HCT116 (cell line): ENCODE results near the gene SLFN11. TPM values are rescaled to one million over a fixed set of nuclear protein-coding genes. Genes with fewer than 3 reads are reported as not detected.
"Not testable (repeated sequence)": the region's sequence is repeated elsewhere in the genome, so short reads cannot be mapped to it uniquely, and the experiment has no call there.

Experiments used
- ATAC-seq: fragments of 200-7000 bp; cut with Tn5 transposase; 2 replicates; pipeline ENCODE4 v1.9.1; 2020; ENCODE audit warnings: mild to moderate bottlenecking, moderate library complexity
- BruUV-seq: library from RNA; stranded (reverse); fragments of 400-500 nt; replicated peaks from 2 replicates; lab custom pipeline; 2021; lab: Mats Ljungman, UMichigan
- CTCF ChIA-PET: fragments of 300-600 bp; sonication (Branson Sonifier 250); formaldehyde crosslinking; loops from one replicate; lab custom pipeline; 2021; ENCODE audit warnings: antibody characterized with exemption; lab: Charles Lee
- POLR2A ChIA-PET: fragments of 300-600, 350-600 bp; sonication (Branson Sonifier 250); formaldehyde crosslinking; loops from one replicate; lab custom pipeline; 2021; ENCODE audit warnings: antibody characterized with exemption; lab: Charles Lee
- RAD21 ChIA-PET, 2 experiments: fragments of 300-600 bp; sonication (Branson Sonifier 250); formaldehyde crosslinking; loops; one replicate each; lab custom pipeline; 2023; ENCODE audit warnings: low total read pairs in 2 of 2; ENCODE audit not compliant: uncharacterized antibody in 2 of 2, unreplicated experiment in 2 of 2, low non-redundant PET in 1 of 2; lab: Charles Lee
- DNase-seq: peaks from one replicate; pipeline ENCODE4 v3.0.0-alpha.2; 2010; ENCODE audit warnings: low read depth, low spot score
- H2AFZ ChIP-seq: fragments of 200-600 bp; shearing (Covaris generic), sonication (generic); 2 replicates; pipeline ENCODE4 v1.6.1; 2017; ENCODE audit warnings: low read depth, mixed run types, mixed read lengths, antibody characterized with exemption, low read length; ENCODE audit not compliant: poor library complexity, severe bottlenecking
- H3K27ac ChIP-seq: 2 replicates; pipeline ENCODE4 v1.5.1; 2012; ENCODE audit warnings: low read depth, low read length
- H3K27me3 ChIP-seq: fragments of 200-600 bp; sonication (generic); 2 replicates; pipeline ENCODE4 v1.6.1; 2016; ENCODE audit warnings: mixed run types, low read length, mixed read lengths; ENCODE audit not compliant: insufficient read depth
- H3K36me3 ChIP-seq, 2 experiments: fragments of 200-500 bp in 1 of 2; fragments of 200-600 bp in 1 of 2; sonication (Bioruptor generic) in 1 of 2; sonication (generic) in 1 of 2; 2 replicates each; pipeline versions ENCODE4 v1.5.1 to v1.6.1; 2014 to 2016; ENCODE audit warnings: low read length in 2 of 2, inconsistent platforms in 1 of 2, mixed read lengths in 1 of 2, mixed run types in 1 of 2; ENCODE audit not compliant: insufficient read depth in 2 of 2, control insufficient read depth in 1 of 2
- H3K4me1 ChIP-seq, 2 experiments: fragments of 200-600 bp in 1 of 2; sonication (generic) in 1 of 2; 2 replicates each; pipeline versions ENCODE4 v1.5.1 to v1.6.1; 2012 to 2017; ENCODE audit warnings: low read length in 2 of 2, inconsistent platforms in 1 of 2, mild to moderate bottlenecking in 1 of 2, mixed read lengths in 1 of 2, mixed run types in 1 of 2, moderate library complexity in 1 of 2; ENCODE audit not compliant: insufficient read depth in 2 of 2, control insufficient read depth in 1 of 2
- H3K4me2 ChIP-seq: fragments of 200-600 bp; sonication (generic); 2 replicates; pipeline ENCODE4 v1.6.1; 2017; ENCODE audit warnings: mixed run types, low read length, mixed read lengths
- H3K4me3 ChIP-seq, 2 experiments: fragments of 200-600 bp in 1 of 2; sonication (generic) in 1 of 2; replicated peaks in 1 of 2; 2 replicates each; pipeline ENCODE4 v1.5.1; 2011 to 2016; ENCODE audit warnings: low read length in 2 of 2, control low read depth in 1 of 2, low read depth in 1 of 2, mild to moderate bottlenecking in 1 of 2, mixed read lengths in 1 of 2, mixed run types in 1 of 2
- H3K79me2 ChIP-seq: fragments of 200-600 bp; sonication (generic); 2 replicates; pipeline ENCODE4 v1.6.1; 2017; ENCODE audit warnings: mild to moderate bottlenecking, mixed run types, low read length, moderate library complexity, mixed read lengths; ENCODE audit not compliant: insufficient read depth
- H3K9ac ChIP-seq: fragments of 200-600 bp; sonication (generic); 2 replicates; pipeline ENCODE4 v1.6.1; 2016; ENCODE audit warnings: low read length, mixed read lengths
- H3K9me2 ChIP-seq: fragments of 200-600 bp; sonication (generic), shearing (Covaris generic); 2 replicates; pipeline ENCODE4 v1.6.1; 2017; ENCODE audit warnings: mixed run types, mild to moderate bottlenecking, moderate library complexity; ENCODE audit not compliant: insufficient read depth
- H3K9me3 ChIP-seq, 2 experiments: fragments of 200-500 bp in 1 of 2; fragments of 200-600 bp in 1 of 2; sonication (Bioruptor generic) in 1 of 2; sonication (generic) in 1 of 2; 2 replicates each; pipeline ENCODE4 v1.6.1; 2014 to 2017; ENCODE audit warnings: low read length in 2 of 2, mixed read lengths in 2 of 2, inconsistent platforms in 1 of 2, low read depth in 1 of 2, mild to moderate bottlenecking in 1 of 2, mixed run types in 1 of 2, moderate library complexity in 1 of 2; ENCODE audit not compliant: control insufficient read depth in 1 of 2, insufficient read depth in 1 of 2
- H4K20me1 ChIP-seq: fragments of 200-600 bp; sonication (generic), shearing (Covaris generic); 2 replicates; pipeline ENCODE4 v1.6.1; 2017; ENCODE audit warnings: mixed run types, mild to moderate bottlenecking, moderate library complexity; ENCODE audit not compliant: insufficient read depth
- CBX3 ChIP-seq: IDR thresholded peaks from 2 replicates; pipeline ENCODE4 v1.6.1; 2012; ENCODE audit warnings: low read depth
- CEBPB ChIP-seq: IDR thresholded peaks from 2 replicates; pipeline ENCODE4 v1.6.1; 2012; ENCODE audit warnings: low read depth
- EGR1 ChIP-seq: IDR thresholded peaks from 2 replicates; pipeline ENCODE4 v1.6.1; 2012; ENCODE audit warnings: low read depth
- ELF1 ChIP-seq: IDR thresholded peaks from 2 replicates; pipeline ENCODE4 v1.6.1; 2012; ENCODE audit warnings: low read depth, borderline replicate concordance
- EZH2 ChIP-seq: fragments of 200-600 bp; sonication (generic); IDR thresholded peaks from 2 replicates; pipeline ENCODE4 v1.6.1; 2017; ENCODE audit warnings: antibody characterized with exemption, mixed run types
- EZH2phosphoT487 ChIP-seq: fragments of 200-600 bp; IDR thresholded peaks from 2 replicates; pipeline ENCODE4 v1.6.1; 2018; ENCODE audit warnings: antibody characterized with exemption, borderline replicate concordance
- FOSL1 ChIP-seq: IDR thresholded peaks from 2 replicates; pipeline ENCODE4 v1.6.1; 2012; ENCODE audit warnings: low read depth
- JUND ChIP-seq: IDR thresholded peaks from 2 replicates; pipeline ENCODE4 v1.6.1; 2012
- POLR2A ChIP-seq: IDR thresholded peaks from 2 replicates; pipeline ENCODE4 v1.7.0; 2011; ENCODE audit warnings: borderline replicate concordance; ENCODE audit not compliant: insufficient read depth, insufficient read length; ENCODE audit errors: extremely low read depth
- POLR2AphosphoS5 ChIP-seq: IDR thresholded peaks from 2 replicates; pipeline ENCODE4 v1.6.1; 2011; ENCODE audit warnings: mild to moderate bottlenecking, low read depth, low read length, moderate library complexity
- SIN3A ChIP-seq: IDR thresholded peaks from 2 replicates; pipeline ENCODE4 v1.6.1; 2012; ENCODE audit warnings: low read depth
- SP1 ChIP-seq: IDR thresholded peaks from 2 replicates; pipeline ENCODE4 v1.6.1; 2012; ENCODE audit warnings: low read depth
- SRF ChIP-seq: IDR thresholded peaks from 2 replicates; pipeline ENCODE4 v1.6.1; 2012; ENCODE audit warnings: low read depth
- TCF7L2 ChIP-seq: IDR thresholded peaks from 2 replicates; pipeline ENCODE4 v1.7.0; 2011; ENCODE audit warnings: borderline replicate concordance, inconsistent platforms; ENCODE audit not compliant: insufficient read depth, insufficient read length; ENCODE audit errors: extremely low read depth
- YY1 ChIP-seq: IDR thresholded peaks from 2 replicates; pipeline ENCODE4 v1.6.1; 2011; ENCODE audit warnings: low read length, low read depth, moderate library complexity, mild to moderate bottlenecking; ENCODE audit not compliant: insufficient replicate concordance; ENCODE audit errors: extremely low read depth
- ZFX ChIP-seq: fragments of 450-650 bp; IDR thresholded peaks from 2 replicates; pipeline ENCODE4 v1.6.1; 2017
- intact Hi-C: fragments of 100-400 bp; cut with micrococcal nuclease; formaldehyde crosslinking; loops from 2 replicates; pipeline ENCODE4 v1.10.0; 2022
- total RNA-seq: library from RNA; stranded (reverse); gene quantifications from one replicate; pipeline ENCODE4 v1.2.1, GENCODE V29; 2021; ENCODE audit not compliant: unreplicated experiment
- TF ChIP-seq, protein P1 (sequence below): IDR thresholded peaks from 2 replicates; pipeline ENCODE4 v1.6.1; 2012
- TF ChIP-seq, protein P2 (sequence below), 3 experiments: fragments of 200-600 bp in 1 of 3; sonication (generic) in 1 of 3; IDR thresholded peaks in 2 of 3; conservative IDR thresholded peaks in 1 of 3; 2 replicates each; pipeline ENCODE4 v1.5.1; 2012 to 2017; ENCODE audit warnings: low read depth in 2 of 3, low read length in 2 of 3, antibody characterized with exemption in 1 of 3, borderline replicate concordance in 1 of 3, control low read depth in 1 of 3, mild to moderate bottlenecking in 1 of 3, mixed read lengths in 1 of 3, mixed run types in 1 of 3, moderate library complexity in 1 of 3; ENCODE audit not compliant: insufficient read depth in 1 of 3

SLFN11 gene
- total RNA-seq, 1 experiment from 2014 or later = not detected

DNA sequence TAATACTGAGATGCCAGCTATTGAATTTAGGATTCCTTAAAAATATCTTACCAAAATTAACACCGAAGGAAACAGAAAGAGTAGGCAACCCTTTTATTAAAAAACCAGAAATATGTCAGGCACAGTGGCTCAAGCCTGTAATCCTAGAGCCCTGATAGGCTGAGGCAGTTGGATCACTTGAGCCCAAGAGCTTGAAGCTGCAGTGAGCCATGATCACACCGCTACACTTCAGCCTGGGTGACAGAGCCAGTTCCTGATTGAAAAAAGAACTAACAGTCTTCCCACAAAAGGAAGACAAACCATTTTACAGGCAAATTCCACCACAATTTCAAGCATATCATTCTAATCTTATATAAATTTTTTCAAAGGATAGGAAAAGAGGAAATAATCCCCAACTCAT lies 43.2 kb upstream of the SLFN11 start:
- Histone ChIP-seq H3K9me2 (no peaks in the 10 kb centered on the region), H3K79me2 (no peaks in the 10 kb centered on the region), H3K27me3 (peaks cover 23% of the 10 kb centered on the region), H3K36me3 (no peaks in the 10 kb centered on the region), H3K4me3 (no peak overlapping the region), H3K27ac (no peak overlapping the region), H3K4me1 (no peaks in the 10 kb centered on the region), H3K4me2 (no peak overlapping the region), H3K9me3 (no peaks in the 10 kb centered on the region), H2AFZ (no peak overlapping the region), H3K9ac (no peak overlapping the region), H4K20me1 (no peaks in the 10 kb centered on the region)
- ChIA-PET POLR2A (no interaction called here), CTCF (no interaction called here), RAD21 (no interaction called here)
- TF ChIP-seq SP1 (no peak), CBX3 (no peak), EZH2phosphoT487 (no peak), POLR2A (no peak), EGR1 (no peak), TCF7L2 (no peak), JUND (no peak), CEBPB (no peak), YY1 (no peak), ELF1 (no peak), ZFX (no peak), SRF (no peak), EZH2 (no peak), FOSL1 (no peak), SIN3A (no peak), POLR2AphosphoS5 (no peak)
- TF ChIP-seq, protein P1, sequence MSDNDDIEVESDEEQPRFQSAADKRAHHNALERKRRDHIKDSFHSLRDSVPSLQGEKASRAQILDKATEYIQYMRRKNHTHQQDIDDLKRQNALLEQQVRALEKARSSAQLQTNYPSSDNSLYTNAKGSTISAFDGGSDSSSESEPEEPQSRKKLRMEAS = no peak
- TF ChIP-seq, protein P2, sequence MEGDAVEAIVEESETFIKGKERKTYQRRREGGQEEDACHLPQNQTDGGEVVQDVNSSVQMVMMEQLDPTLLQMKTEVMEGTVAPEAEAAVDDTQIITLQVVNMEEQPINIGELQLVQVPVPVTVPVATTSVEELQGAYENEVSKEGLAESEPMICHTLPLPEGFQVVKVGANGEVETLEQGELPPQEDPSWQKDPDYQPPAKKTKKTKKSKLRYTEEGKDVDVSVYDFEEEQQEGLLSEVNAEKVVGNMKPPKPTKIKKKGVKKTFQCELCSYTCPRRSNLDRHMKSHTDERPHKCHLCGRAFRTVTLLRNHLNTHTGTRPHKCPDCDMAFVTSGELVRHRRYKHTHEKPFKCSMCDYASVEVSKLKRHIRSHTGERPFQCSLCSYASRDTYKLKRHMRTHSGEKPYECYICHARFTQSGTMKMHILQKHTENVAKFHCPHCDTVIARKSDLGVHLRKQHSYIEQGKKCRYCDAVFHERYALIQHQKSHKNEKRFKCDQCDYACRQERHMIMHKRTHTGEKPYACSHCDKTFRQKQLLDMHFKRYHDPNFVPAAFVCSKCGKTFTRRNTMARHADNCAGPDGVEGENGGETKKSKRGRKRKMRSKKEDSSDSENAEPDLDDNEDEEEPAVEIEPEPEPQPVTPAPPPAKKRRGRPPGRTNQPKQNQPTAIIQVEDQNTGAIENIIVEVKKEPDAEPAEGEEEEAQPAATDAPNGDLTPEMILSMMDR (IDR thresholded peaks at IDR 0.05 in 2 of 3, conservative IDR thresholded peaks at IDR 0.05 in 1 of 3; ENCODE audit: borderline replicate concordance in 1 of 3, insufficient read depth in 1 of 3, low read depth in 2 of 3, low read length in 2 of 3) = no peak
- no peak for DNase-seq
- no TSS peak for BruUV-seq
- intact Hi-C loops = no loop called here
- ATAC-seq = no peak

DNA sequence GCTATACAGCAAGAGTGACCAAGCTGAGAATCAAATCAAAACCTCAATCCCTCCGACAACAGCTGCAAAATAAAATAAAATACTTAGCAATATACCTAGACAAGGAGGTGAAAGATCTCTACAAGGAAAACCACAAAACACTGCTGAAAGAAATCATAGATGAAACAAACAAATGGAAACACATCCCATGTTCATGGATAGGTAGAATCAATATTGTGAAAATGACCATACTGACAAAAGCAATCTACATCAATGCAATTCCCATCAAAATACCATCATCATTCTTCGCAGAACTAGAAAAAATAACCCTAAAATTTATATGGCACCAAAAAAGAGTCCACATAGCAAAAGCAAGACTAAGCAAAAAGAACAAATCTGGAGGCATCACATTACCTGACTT lies 41.3 kb upstream of the SLFN11 start:
- H4K20me1 ChIP-seq, H3K9me2 ChIP-seq, BruUV-seq, H3K9ac ChIP-seq, CTCF ChIA-PET, H3K4me2 ChIP-seq, intact Hi-C loops, H3K36me3 ChIP-seq, ATAC-seq, RAD21 ChIA-PET, POLR2A ChIA-PET, DNase-seq, H3K4me3 ChIP-seq, H2AFZ ChIP-seq, H3K79me2 ChIP-seq, H3K9me3 ChIP-seq, H3K27ac ChIP-seq, H3K4me1 ChIP-seq: not testable (repeated sequence)
- peaks cover 38% of the 10 kb centered on the region for H3K27me3 ChIP-seq
